Ramos (cell line): ENCODE data around the gene TH.

Source experiments
- in situ Hi-C: fragments of 300-500 bp; cut with MboI; formaldehyde crosslinking; loops from one replicate; pipeline ENCODE4 v1.14.3; 2022; ENCODE audit warnings: low sequenced_read_pairs; ENCODE audit not compliant: unreplicated experiment

TH gene

DNA sequence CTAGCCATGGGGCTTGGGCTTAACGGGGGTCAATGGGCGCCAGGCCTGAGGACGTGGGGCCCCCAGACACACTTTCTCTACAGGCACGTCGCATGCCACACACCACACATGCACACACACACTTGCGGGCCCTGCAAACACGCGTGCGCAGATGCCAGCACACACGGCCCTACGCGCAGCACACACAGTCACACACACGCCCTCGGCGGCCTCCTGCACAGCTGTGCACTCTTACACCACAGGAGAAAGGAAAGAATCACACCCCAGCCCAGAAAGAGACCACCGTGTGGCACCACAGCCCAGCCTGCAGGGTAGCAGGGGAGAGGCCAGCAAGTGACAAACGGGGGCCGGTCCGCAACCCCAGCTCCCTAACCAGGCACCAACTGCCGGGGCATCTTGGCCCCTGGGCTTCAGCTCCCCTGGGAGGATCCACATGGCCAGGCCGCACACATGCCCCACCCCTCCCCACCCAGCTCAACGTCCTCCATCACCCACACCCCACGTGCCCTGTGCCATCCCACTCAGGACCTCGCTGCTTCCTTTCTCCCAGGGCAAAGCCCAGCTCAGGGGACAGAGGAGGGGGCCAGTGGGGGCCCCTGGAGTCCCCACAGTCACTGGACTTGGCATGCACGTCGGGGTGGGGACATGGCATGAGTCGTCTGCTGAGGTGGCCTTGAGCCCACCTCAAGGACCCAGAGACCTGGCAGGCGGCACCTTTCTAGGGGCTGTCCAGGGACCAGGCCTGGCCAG, 26.3 kb upstream of the TH start:
- in situ Hi-C loops = loop anchor here (5.0 to 10.0 kb wide), 2 partner anchors 219 to 337 kb away; no protein-coding TSS in a partner anchor

DNA sequence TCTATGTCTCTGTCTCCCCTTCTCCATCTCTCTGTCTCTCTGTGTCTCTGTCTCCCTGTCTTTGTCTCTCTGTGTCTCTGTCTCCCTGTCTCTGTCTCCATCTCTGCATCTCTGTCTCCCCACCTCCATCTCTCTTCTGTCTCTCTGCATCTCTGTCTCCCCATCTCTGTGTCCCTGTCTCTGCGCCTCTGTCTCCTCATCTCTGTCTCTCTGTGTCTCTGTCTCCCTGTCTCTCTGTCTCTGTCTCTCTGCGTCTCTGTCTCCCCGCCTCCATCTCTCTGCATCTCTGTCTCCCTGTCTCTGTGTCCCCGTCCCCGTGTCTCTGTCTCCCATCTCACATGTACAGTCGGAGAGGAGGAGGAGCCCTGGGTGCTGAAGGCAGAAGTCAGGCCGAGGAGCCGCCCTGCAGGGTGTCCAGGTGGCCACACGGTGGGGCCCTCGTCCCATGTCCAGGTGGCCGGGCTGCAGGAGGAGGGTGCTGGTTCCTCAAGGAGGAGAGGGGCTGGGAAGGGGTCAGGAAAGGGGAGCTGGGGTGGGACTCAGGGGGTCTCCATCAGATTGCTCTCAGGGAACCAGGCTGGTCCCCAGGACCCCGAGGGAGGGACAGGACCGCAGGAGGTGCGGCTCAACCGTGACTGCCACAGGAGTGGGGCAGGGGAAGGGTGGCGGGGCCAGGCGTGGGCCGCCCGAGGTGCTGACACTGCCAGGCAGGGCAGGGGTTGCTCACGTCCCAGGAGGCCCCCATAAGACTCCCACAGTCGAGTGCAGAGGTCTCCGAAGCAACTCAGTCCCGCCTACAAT, 25.6 kb upstream of the TH start:
- in situ Hi-C loops = loop anchor here (5.0 to 10.0 kb wide), 2 partner anchors 220 to 338 kb away; no protein-coding TSS in a partner anchor

DNA sequence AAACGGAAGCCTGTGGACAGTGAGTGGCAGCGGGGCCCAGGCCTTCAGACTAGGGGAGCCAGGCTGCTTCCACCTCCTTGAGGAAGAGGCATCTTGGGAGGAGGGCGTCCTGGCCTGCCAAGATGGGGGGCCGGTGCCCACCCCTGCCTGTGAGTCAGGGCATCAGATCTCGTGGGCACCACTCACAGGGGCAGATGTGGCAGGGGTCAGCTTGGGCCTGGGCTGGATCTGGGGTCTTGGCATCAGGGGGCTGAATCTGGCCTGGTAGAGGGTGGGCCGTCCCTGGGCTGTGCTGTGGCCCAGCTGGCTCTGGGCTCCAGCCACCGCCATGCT, 24.1 kb upstream of the TH start:
- in situ Hi-C loops = loop anchor here (5.0 to 10.0 kb wide), 2 partner anchors 222 to 339 kb away; no protein-coding TSS in a partner anchor

DNA sequence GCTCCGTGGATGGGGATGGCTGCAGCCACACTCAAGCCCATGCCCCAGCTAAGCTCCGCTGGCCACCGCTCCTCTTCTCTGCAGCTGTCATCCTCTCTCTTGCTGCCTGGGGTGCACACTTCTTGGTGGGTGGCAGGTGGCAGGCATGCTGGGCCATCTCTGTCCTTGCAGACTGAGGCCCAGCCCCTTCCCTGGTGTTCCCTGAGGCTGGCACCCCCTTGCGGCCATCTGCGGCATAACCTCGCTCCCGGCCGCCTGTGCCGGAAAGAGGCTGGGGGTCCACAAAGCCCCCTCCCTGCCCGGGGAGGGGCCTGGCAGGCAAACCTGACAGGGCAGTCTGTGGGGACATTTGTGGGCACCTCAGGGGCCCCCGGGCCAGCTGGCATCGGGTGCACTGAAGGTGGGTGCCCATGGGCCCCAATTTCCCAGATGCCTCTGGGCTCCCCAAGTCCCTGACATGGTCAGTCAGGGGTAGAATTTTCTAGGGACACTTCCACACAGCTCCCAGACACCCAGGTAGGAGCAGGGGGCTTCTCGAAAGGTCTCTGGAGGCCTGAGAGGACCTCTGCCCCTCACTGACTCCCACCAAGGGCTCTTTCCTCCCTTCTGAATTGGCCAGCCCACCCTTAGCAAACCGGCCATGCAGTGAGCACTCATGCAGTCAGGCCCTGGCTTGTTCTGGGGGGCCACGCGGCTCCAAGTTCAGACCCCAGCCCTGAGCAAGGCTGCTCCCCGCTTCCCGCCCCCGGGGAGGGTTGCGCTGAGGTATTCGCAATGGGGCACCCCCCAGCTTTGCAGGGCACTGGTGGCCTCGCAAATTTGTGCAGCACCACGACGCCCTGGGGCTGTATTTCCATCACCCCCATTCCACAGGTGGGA, 23.5 kb upstream of the TH start:
- in situ Hi-C loops = loop anchor here (5.0 to 10.0 kb wide), 2 partner anchors 222 to 340 kb away; no protein-coding TSS in a partner anchor

DNA sequence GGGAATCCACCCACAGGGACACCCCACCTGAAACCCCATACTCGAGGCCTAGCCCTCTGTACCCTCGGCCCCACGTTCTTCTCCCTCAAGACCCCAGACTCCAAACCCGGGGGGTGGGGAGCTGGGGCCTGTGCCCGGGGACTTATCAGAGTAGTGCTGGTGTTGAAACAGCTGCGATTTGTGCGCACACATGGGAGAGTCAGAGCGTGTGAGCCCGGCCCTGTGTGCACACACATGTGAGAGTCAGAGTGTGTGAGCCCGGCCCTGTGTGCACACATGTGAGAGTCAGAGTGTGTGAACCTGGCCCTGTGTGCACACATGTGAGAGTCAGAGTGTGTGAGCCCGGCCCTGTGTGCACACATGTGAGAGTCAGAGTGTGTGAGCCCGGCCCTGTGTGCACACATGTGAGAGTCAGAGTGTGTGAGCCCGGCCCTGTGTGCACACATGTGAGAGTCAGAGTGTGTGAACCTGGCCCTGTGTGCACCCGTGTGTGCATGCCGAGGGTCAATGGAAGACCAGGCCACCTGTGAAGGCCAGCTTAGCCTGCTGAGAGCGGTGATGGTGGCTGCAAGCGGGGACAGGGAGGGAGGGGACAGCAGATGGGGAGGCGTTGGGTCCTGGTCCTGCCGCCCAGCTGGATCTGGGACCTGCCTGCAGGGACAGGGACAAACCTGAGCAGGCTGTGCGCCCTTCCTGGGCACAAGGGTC, 22.4 kb upstream of the TH start:
- in situ Hi-C loops = loop anchor here (10.0 kb wide), 1 partner anchor 341 kb away; no protein-coding TSS in a partner anchor

DNA sequence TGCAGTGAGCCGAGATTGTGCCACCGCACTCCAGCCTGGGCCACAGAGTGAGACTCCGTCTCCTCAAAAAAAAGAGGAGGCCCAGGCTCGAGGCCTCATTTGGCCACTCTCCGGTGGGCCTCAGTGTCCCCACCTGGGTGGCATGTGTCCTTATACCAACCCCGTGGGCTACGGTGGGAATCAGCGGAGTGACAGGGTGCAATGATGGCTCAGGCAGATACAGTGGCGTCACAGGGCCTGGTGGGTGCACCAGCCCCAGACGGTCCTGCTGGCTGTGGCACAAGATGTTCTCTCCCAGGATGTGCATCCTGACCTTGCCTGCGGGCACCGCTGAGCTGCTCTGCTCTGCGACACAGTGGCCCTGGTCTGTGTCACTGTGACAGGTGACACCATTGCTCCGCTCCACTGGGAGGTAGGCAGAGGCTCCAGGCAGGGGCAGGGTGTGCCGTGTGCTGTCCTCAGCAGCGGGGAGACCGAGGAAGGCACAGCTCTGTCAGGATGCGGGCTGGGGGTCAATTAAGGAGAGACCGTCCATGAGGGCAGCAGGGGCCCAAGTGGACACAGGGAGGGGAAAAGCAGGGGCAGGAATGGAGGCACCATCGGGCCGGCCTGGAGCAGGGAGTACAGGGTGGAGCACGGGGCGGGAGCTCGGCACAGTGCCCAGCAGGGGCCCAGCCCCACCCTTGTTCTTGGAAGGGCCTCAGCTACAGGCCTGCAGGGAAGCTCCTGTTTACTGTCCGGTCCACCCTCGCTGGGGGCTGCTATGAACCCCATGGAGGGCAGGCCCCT, 21.7 kb upstream of the TH start:
- in situ Hi-C loops = loop anchor here (10.0 kb wide), 1 partner anchor 342 kb away; no protein-coding TSS in a partner anchor

DNA sequence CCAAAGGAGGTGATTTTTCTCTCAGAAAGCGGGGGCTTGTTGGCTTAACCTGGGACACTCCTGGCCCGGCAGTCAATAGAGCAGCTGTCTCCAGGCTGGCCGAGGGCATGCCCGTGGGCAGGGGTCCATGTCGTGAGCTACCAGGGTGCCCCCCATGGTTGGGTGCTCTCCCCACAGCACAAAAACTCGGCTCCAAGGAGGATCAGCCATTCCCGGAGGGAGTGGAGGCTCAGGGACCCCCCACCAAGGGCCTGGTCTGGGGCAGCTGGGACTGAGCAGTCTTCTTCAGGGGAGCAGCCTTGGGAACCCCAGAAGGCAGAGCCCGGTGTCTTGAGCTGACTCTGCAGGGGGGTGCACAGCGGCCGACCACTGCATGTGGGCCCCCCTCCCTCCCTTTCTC, 20.8 kb upstream of the TH start:
- in situ Hi-C loops = loop anchor here (10.0 kb wide), 1 partner anchor 342 kb away; no protein-coding TSS in a partner anchor

DNA sequence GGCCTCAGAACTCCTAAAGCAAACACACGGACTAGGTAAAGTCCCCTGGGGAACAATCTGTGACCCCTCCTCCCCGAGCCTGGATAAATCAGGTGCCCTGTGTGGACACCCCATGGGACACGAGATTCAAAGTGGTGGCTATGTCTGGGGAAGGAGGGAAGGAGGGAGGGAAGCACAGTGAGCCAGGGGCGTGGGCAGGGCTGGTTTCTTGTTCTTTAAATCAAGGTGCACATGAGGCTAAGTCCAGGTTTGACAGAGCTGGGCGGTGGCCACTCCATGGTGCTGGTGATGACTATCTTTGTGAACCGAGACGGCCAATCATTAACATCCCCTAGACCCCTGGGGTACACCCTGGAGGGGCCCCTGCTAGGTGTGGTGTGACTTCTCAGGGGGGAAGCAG, 20.3 kb upstream of the TH start:
- in situ Hi-C loops = loop anchor here (10.0 kb wide), 1 partner anchor 343 kb away; no protein-coding TSS in a partner anchor

DNA sequence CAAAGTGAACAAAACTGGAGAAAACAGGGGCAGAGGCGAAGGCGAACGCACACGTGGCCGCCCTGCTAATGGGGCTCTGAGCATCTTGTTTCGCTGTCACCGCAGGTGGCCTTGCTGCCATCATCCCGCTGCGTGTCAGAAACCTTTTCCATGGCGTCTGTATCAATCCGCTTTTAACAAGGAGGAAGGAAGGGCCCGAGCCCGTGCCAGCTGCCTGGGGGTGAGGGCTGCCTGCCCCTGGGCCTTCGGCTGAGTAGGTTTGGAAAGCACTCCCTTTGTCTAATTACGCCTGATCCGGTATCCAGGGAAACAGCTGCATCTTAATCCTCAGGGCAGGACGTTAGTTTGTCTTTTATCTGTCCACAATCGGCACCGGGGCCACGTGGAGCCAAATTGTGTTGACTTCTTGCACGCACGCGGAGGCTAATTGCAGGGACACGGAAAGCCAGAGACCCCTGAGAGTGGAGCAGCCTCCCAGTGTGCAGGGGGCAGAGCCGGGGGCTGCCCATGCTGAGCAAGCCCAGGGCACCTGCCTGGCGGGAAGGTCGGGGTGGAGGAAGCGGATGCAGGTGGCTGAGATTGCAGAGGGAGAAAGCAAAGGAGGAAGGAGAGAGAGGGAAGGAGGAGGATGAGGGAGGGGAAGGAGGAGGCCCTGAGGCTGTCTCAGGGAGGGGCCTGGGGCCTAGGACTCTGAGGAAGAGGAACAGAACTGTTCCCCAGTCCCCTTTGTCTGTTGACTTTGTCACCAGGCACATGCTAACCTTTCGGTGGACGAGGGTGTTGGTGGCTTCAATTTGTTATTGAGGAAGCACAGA, 19.2 kb upstream of the TH start:
- in situ Hi-C loops = loop anchor here (10.0 kb wide), 1 partner anchor 344 kb away; no protein-coding TSS in a partner anchor

DNA sequence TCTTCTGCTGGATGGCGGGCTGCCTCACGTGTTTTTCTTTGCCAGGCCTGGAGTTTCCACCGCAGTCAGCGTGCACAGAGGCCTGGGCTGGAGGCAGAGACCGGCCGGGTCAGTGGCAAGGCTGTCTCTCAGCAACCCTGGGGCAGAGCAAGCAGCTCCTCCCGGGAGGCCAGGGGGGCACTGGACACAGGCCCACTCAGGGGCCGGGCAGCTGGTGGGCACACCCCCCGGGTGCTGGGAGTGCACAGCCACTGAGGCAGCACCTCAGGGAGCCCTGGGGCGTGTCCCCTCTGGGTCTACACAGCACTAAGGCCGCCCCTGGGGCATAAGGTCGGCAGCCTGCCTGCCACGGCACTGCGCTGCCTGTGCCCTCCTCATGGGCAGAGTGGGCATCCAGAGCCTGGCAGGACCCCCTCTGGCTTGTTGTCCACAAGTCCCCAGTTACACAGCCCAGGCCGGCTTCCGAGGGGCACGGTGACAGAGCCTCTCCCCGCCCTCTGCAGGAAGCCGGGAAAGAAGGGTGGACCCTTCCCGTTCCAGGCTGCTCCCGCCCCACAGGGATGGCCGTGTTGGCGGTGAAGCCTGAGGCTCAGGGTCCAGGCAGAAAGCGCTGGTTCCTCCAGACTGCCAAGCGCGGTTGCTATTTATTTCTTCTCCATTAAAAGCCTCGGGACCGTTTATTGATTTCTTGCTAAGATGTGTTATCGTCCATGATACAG, 18.5 kb upstream of the TH start:
- in situ Hi-C loops = loop anchor here (10.0 kb wide), 1 partner anchor 345 kb away; no protein-coding TSS in a partner anchor

DNA sequence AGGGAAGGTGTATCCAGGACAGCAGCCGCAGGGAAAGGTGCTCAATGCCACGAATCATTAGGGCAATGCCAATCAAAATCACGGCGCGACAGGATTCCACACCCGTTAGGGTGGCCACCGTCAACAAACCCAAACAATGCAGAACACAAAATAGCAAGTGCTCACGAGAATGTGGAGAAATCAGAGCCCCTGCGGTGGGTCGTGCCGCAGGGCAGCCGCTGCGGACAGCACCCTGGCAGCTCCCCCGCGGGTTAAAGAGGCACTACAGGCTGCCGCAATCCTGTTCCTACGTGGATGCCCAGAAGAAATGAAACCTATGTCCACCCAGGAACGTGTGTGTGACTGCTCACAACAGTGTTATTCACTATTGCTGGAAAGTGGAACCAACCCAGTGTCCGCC, 17.1 kb upstream of the TH start:
- in situ Hi-C loops = no loop called here

DNA sequence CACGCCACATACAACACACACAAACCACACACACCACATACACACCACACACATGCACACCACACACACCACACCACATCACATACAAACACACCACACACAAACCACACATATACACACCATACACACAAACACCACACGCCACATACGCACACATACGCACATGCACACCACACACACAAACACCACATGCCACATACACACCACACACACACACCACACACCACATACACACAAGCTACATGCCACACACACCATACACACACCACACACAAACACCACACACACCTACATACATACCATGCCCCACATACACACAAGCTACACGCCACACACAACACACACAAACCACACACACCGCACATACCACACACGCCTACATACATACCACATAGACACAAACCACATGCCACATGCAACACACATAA, 15.7 kb upstream of the TH start:
- in situ Hi-C loops = no loop called here

DNA sequence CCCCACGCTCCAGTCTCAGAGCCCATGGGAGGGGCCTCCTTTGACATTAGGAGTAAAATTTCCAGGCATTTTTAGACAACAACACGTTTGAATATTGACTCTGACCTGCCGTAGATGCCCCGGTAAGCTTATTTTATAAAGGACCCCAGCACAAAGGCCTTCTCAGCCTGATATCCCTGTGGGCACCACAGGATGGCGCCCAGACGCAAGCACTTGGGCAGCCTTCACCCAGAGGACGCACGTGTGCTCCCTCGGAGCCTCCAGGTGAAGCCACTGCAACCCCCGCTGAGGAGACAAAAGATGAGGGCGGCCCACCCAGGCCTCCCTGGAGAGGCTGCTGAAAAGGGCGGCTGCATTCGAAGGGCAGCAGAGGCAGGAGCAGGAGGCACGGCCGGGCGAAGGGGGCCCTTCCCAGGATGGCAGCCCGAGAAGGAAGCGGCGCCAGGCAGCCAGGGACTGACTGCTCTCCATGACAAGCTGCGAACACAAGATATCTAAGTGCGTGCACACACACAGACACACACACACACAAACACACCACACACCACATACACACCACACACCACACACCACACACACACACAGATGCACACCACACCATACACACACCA, 15.2 kb upstream of the TH start:
- in situ Hi-C loops = no loop called here

DNA sequence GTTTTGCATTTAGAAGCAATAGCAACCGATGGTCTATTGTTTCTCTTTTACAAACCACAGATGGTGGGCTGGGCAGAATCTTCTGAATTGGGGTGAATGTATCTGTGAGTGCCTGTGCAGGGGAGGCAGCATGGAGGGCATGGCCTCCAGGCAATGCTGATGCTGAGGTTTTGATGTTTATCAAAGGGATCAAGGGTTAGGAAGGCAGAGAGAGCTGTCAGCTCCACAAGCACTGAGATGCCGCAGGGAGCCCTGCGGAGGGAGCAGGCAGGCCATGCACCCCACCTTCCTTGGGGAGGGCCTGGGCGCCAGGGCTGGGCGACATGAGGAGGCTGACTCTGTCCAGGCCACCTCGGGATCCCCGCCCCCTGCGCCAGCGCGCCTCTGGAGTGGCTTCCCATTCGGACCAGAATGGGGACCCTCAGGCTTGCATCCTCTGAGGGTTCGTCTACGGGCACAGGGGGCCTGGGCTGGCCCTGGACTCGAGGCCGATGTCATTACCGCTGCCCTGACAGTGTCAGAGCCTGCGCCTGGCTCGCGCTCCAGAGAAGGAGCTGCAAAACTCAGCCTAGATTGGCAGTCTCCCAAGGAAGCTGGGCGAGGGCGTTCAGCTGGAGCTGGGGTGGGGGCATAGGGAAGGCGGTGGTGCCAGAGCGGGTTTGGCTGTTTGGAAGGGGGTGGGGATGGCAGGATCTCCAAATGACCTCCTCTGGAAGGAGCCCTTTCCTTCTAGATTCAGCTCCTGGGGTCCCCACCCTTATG, 13.9 kb upstream of the TH start:
- in situ Hi-C loops = no loop called here

DNA sequence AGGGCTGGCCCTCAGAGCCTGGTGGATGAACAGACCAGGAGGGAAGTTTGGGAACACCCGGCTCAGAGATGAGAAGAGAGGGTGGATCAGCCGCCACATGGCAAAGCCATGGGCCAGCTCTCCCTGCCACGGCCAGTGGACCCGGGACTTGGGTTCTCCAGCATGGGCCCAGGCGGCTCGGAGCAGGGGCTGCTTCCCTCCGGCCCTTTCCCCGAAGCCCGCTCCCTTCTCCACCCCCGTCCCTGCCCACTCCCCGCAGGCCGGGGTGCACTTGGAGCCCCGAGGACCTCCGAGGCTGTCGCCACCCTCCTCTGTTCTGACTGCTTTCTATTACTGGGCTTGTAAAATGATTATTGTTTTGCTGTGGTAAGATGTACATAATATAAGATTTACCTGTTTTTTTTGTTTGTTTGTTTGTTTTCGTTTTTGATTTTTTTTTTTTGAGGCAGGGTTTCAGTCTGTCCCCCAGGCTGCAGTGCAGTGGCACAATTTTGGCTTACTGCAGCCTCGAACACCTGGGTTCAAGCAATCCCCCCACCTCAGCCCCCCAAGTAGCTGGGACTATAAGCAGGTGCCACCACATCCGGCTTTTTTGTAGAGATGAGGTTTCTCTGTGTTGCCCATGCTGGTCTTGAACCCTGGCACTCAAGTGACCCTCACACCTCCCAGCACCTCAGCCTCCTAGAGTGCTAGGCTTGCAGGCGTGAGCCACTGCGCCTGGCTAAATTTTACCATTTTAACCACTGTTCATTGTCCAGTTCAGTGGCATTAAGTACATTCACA, 11.3 kb upstream of the TH start:
- in situ Hi-C loops = no loop called here
